ENCODE data around the gene SLC38A10. TPM values are rescaled to one million over a fixed set of nuclear protein-coding genes. Genes with fewer than 3 reads are reported as not detected.

SLC38A10 gene
- total and polyA plus RNA-seq, 4 donors: 22.3 to 118 (median 70.8) TPM

GRCh38 chr17:81237591-81238489 is 57.3 kb downstream of the SLC38A10 start:
- H3K27me3 ChIP-seq (ENCODE audit: control insufficient read depth in 1 of 2, insufficient read depth in 2 of 2, low read length in 1 of 2): no peaks in the 10 kb centered on the region
- H3K27ac ChIP-seq (ENCODE audit: low read depth in 1 of 2, low read length in 2 of 2): no peak overlapping the region
- H3K4me1 ChIP-seq (ENCODE audit: control insufficient read depth in 1 of 2, insufficient read depth in 2 of 2, low read length in 2 of 2): no peaks in the 10 kb centered on the region

GRCh38 chr17:81236784-81237183 is 58.3 kb downstream of the SLC38A10 start:
- Histone ChIP-seq H3K36me3 (ENCODE audit: control insufficient read depth in 1 of 2, insufficient read depth in 2 of 2, low read length in 1 of 2) (no peaks in the 10 kb centered on the region), H3K27ac (ENCODE audit: low read depth in 1 of 2, low read length in 2 of 2) (no peak overlapping the region), H3K4me1 (ENCODE audit: control insufficient read depth in 1 of 2, insufficient read depth in 2 of 2, low read length in 2 of 2) (no peaks in the 10 kb centered on the region), H3K9me3 (ENCODE audit: control insufficient read depth, low read length) (no peaks in the 10 kb centered on the region), H3K4me3 (ENCODE audit: low read length in 2 of 2) (no peak overlapping the region), H3K27me3 (ENCODE audit: control insufficient read depth in 1 of 2, insufficient read depth in 2 of 2, low read length in 1 of 2) (no peaks in the 10 kb centered on the region)
- no peak for DNase-seq
- intact Hi-C loops (cut with DNase I): no loop called here
- 92 to 93% methylated on average over 21 of the region's 21 CpGs for WGBS, 2 donors
- ATAC-seq (ENCODE audit: low FRiP score): no peak

More at GRCh38 chr17:81237591-81238489, 57.3 kb downstream of the SLC38A10 start:
- no peak for ATAC-seq (ENCODE audit: low FRiP score)
- no peak for DNase-seq
- Histone ChIP-seq H3K9me3 (ENCODE audit: control insufficient read depth, low read length) (no peaks in the 10 kb centered on the region), H3K4me3 (ENCODE audit: low read length in 2 of 2) (peak overlapping the region; percentile 71 to 87), H3K36me3 (ENCODE audit: control insufficient read depth in 1 of 2, insufficient read depth in 2 of 2, low read length in 1 of 2) (no peaks in the 10 kb centered on the region)
- intact Hi-C loops (cut with DNase I): loop anchor here in 1 of 2 donors (2.0 kb wide), 1 partner anchor 15 kb away; the partner anchor contains the start of gene CEP131
- WGBS, 2 donors: 57 to 59% methylated on average over 36 of the region's 36 CpGs

GRCh38 chr17:81235822-81236740 is 59.0 kb downstream of the SLC38A10 start:
- ATAC-seq (ENCODE audit: low FRiP score) (no peak), DNase-seq (no peak)
- Histone ChIP-seq H3K9me3 (ENCODE audit: control insufficient read depth, low read length) (no peaks in the 10 kb centered on the region), H3K27me3 (ENCODE audit: control insufficient read depth in 1 of 2, insufficient read depth in 2 of 2, low read length in 1 of 2) (no peaks in the 10 kb centered on the region), H3K27ac (ENCODE audit: low read depth in 1 of 2, low read length in 2 of 2) (no peak overlapping the region), H3K36me3 (ENCODE audit: control insufficient read depth in 1 of 2, insufficient read depth in 2 of 2, low read length in 1 of 2) (peaks cover 0 to under 1% of the 10 kb centered on the region in 2 donors), H3K4me1 (ENCODE audit: control insufficient read depth in 1 of 2, insufficient read depth in 2 of 2, low read length in 2 of 2) (no peaks in the 10 kb centered on the region), H3K4me3 (ENCODE audit: low read length in 2 of 2) (no peak overlapping the region)
- intact Hi-C loops (cut with DNase I): no loop called here
- 89 to 90% methylated on average over 30 to 32 of the region's 32 CpGs for WGBS, 2 donors

- H3K36me3 ChIP-seq (ENCODE audit: control insufficient read depth in 1 of 2, insufficient read depth in 2 of 2, low read length in 1 of 2): peaks cover 0 to 2% of the 10 kb centered on the region in 2 donors
- WGBS, 2 donors: 89 to 91% methylated on average over 26 of the region's 26 CpGs
- intact Hi-C loops (cut with DNase I): no loop called here
These were observed 59.9 kb downstream of the SLC38A10 start for GRCh38 chr17:81234940-81235821.

GRCh38 chr17:81234506-81234855 is 60.6 kb downstream of the SLC38A10 start:
- 89 to 90% methylated on average over 13 of the region's 13 CpGs for WGBS, 2 donors

More at GRCh38 chr17:81234940-81235821, 59.9 kb downstream of the SLC38A10 start:
- Histone ChIP-seq H3K4me1 (ENCODE audit: control insufficient read depth in 1 of 2, insufficient read depth in 2 of 2, low read length in 2 of 2) (no peaks in the 10 kb centered on the region), H3K27ac (ENCODE audit: low read depth in 1 of 2, low read length in 2 of 2) (no peak overlapping the region), H3K4me3 (ENCODE audit: low read length in 2 of 2) (no peak overlapping the region), H3K9me3 (ENCODE audit: control insufficient read depth, low read length) (no peaks in the 10 kb centered on the region), H3K27me3 (ENCODE audit: control insufficient read depth in 1 of 2, insufficient read depth in 2 of 2, low read length in 1 of 2) (no peaks in the 10 kb centered on the region)
- ATAC-seq (ENCODE audit: low FRiP score): no peak
- DNase-seq: no peak

GRCh38 chr17:81233811-81234505 is 61.1 kb downstream of the SLC38A10 start:
- intact Hi-C loops (cut with DNase I): no loop called here
- ATAC-seq (ENCODE audit: low FRiP score) (no peak), DNase-seq (no peak)
- H3K36me3 ChIP-seq (ENCODE audit: control insufficient read depth in 1 of 2, insufficient read depth in 2 of 2, low read length in 1 of 2): peaks cover 0 to 2% of the 10 kb centered on the region in 2 donors
- H3K4me3 ChIP-seq (ENCODE audit: low read length in 2 of 2): no peak overlapping the region
- 89 to 91% methylated on average over 21 of the region's 21 CpGs for WGBS, 2 donors
- H3K9me3 ChIP-seq (ENCODE audit: control insufficient read depth, low read length): no peaks in the 10 kb centered on the region
- no peaks in the 10 kb centered on the region for H3K27me3 ChIP-seq (ENCODE audit: control insufficient read depth in 1 of 2, insufficient read depth in 2 of 2, low read length in 1 of 2)
- no peak overlapping the region for H3K27ac ChIP-seq (ENCODE audit: low read depth in 1 of 2, low read length in 2 of 2)
- H3K4me1 ChIP-seq (ENCODE audit: control insufficient read depth in 1 of 2, insufficient read depth in 2 of 2, low read length in 2 of 2): no peaks in the 10 kb centered on the region

More at GRCh38 chr17:81234506-81234855, 60.6 kb downstream of the SLC38A10 start:
- no peaks in the 10 kb centered on the region for H3K27me3 ChIP-seq (ENCODE audit: control insufficient read depth in 1 of 2, insufficient read depth in 2 of 2, low read length in 1 of 2)
- ATAC-seq (ENCODE audit: low FRiP score) (no peak), DNase-seq (no peak)
- intact Hi-C loops (cut with DNase I): no loop called here
- no peak overlapping the region for H3K27ac ChIP-seq (ENCODE audit: low read depth in 1 of 2, low read length in 2 of 2)
- H3K4me1 ChIP-seq (ENCODE audit: control insufficient read depth in 1 of 2, insufficient read depth in 2 of 2, low read length in 2 of 2): no peaks in the 10 kb centered on the region
- no peak overlapping the region for H3K4me3 ChIP-seq (ENCODE audit: low read length in 2 of 2)
- H3K9me3 ChIP-seq (ENCODE audit: control insufficient read depth, low read length): no peaks in the 10 kb centered on the region
- peaks cover 0 to 2% of the 10 kb centered on the region in 2 donors for H3K36me3 ChIP-seq (ENCODE audit: control insufficient read depth in 1 of 2, insufficient read depth in 2 of 2, low read length in 1 of 2)

- intact Hi-C loops (cut with DNase I): no loop called here
- Histone ChIP-seq H3K4me3 (ENCODE audit: low read length in 2 of 2) (no peak overlapping the region), H3K27ac (ENCODE audit: low read depth in 1 of 2, low read length in 2 of 2) (no peak overlapping the region), H3K27me3 (ENCODE audit: control insufficient read depth in 1 of 2, insufficient read depth in 2 of 2, low read length in 1 of 2) (no peaks in the 10 kb centered on the region), H3K4me1 (ENCODE audit: control insufficient read depth in 1 of 2, insufficient read depth in 2 of 2, low read length in 2 of 2) (no peaks in the 10 kb centered on the region), H3K9me3 (ENCODE audit: control insufficient read depth, low read length) (no peaks in the 10 kb centered on the region), H3K36me3 (ENCODE audit: control insufficient read depth in 1 of 2, insufficient read depth in 2 of 2, low read length in 1 of 2) (peaks cover 0 to 2% of the 10 kb centered on the region in 2 donors)
- 91 to 93% methylated on average over 17 of the region's 17 CpGs for WGBS, 2 donors
- no peak for DNase-seq
- ATAC-seq (ENCODE audit: low FRiP score): no peak
These were observed 61.8 kb downstream of the SLC38A10 start for GRCh38 chr17:81233316-81233715.
